Activated CD4-positive, alpha-beta memory T cell treated with anti-CD3 and anti-CD28 coated beads, Interleukin-2, amount 10 ng/mL, durations not matched to agents 7 days and 5 days (primary cell): ENCODE data around the gene TPO. TPM values are rescaled to one million over a fixed set of nuclear protein-coding genes. Genes with fewer than 3 reads are reported as not detected.

Experiments
- CTCF ChIA-PET: fragments of 350-600 bp; sonication (Branson Sonifier 250); formaldehyde crosslinking; loops from one replicate; lab custom pipeline; 2021; ENCODE audit warnings: antibody characterized with exemption, inconsistent platforms; lab: Charles Lee
- POLR2A ChIA-PET: fragments of 350-600 bp; sonication (Branson Sonifier 250); formaldehyde crosslinking; loops from one replicate; lab custom pipeline; 2021; ENCODE audit warnings: antibody characterized with exemption; lab: Charles Lee
- DNase-seq: peaks from one replicate; pipeline ENCODE4 v3.0.0-alpha.2; 2020
- H3K27ac Mint-ChIP-seq: one replicate; pipeline ENCODE4 v1.8.0; 2021; ENCODE audit warnings: mild to moderate bottlenecking, mixed read lengths
- H3K27me3 Mint-ChIP-seq: one replicate; pipeline ENCODE4 v1.8.0; 2021; ENCODE audit warnings: mixed read lengths
- H3K36me3 Mint-ChIP-seq: one replicate; pipeline ENCODE4 v1.8.0; 2021; ENCODE audit warnings: low read depth, mixed read lengths
- H3K4me1 Mint-ChIP-seq: one replicate; pipeline ENCODE4 v1.8.0; 2021; ENCODE audit warnings: mixed read lengths
- H3K4me3 Mint-ChIP-seq: one replicate; pipeline ENCODE4 v1.8.0; 2021; ENCODE audit warnings: mild to moderate bottlenecking, mixed read lengths
- H3K9me3 Mint-ChIP-seq: one replicate; pipeline ENCODE4 v1.8.0; 2021; ENCODE audit warnings: mixed read lengths
- total RNA-seq, 2 experiments: library from RNA; stranded (reverse); gene quantifications; one replicate each; pipeline ENCODE4 v1.2.3, GENCODE V29; 2021

TPO gene
- total RNA-seq, 2 experiments from 2014 or later = 0.73 TPM; not detected in 1

DNA sequence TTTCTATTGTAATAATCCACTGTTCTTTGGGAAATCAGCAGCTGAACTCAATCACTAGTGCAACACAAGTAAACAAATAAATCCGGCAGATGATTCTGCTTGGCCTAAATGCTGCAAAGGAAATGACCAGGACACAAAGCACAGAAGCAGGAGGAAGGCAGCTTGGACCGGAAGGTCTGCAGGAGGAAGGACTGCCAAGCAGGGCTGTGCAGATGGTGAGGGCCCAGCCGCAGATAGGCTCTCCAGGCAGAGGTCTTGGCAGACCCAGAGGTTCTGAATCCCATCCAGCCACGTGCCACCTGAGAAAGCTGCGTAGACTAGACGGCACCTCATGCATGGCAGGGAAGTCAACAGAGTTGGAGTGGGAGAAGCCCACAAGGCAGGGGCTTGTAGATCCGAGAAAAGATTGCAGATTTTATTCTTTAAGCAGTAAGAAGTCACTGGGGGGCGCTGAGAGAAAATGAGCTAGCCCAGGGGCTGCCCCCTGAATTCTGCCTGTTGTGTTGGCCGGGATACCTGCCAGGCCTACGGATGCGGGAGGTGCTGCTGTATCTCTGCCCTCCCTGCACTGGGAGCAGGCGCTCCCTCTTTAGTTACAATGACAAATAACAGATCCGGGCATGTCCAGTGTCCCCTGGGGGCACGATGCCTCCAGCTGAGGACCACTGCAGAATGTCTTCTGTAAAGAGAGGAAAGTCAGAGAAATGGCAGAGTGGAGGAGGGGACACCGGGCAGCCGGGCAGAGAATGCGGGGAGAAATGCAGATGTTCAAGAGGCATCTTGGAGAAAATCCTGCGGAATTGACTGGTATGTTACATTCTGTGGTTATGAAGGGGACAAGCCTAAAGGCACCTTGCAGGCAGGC is 177.6 kb downstream of the TPO start:
- Mint-ChIP-seq H3K27ac (no peak overlapping the region), H3K4me3 (no peak overlapping the region), H3K36me3 (peaks cover 2% of the 10 kb centered on the region), H3K9me3 (no peaks in the 10 kb centered on the region), H3K4me1 (peaks cover 1% of the 10 kb centered on the region), H3K27me3 (peaks cover 1% of the 10 kb centered on the region)
- DNase-seq = no peak
- ChIA-PET CTCF (no interaction called here), POLR2A (no interaction called here)

DNA sequence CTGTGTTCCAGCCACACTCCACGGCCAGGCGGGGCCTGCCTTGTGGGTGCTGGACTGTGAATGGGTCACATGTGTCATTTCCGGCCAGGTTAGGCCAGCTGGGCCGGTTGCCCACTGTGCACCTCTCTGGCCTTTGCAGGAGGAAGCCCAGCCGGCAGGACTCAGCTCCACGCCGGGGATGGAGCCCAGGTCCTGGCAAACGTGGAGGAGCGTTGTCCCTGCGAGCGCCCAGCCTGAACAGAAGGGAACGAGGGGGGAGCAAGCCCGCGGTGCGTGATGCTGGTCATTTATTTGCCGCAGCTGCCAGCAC is 178.2 kb downstream of the TPO start:
- no peak for DNase-seq
- Mint-ChIP-seq H3K36me3 (peaks cover 2% of the 10 kb centered on the region), H3K27ac (no peak overlapping the region), H3K27me3 (peaks cover 1% of the 10 kb centered on the region), H3K4me3 (no peak overlapping the region), H3K9me3 (no peaks in the 10 kb centered on the region), H3K4me1 (peaks cover 1% of the 10 kb centered on the region)
- POLR2A ChIA-PET = no interaction called here
- CTCF ChIA-PET = no interaction called here
